ENCODE measurements around the gene OGDH.
"Not testable (repeated sequence)": the region's sequence is repeated elsewhere in the genome, so short reads cannot be mapped to it uniquely, and the experiment has no call there.

OGDH gene

GRCh38 chr7:44606341-44607140 is at the start of gene OGDH:
Gene OGDH, plus strand, starts transcription at chr7:44606627. Its CDS starts 17,717 bp downstream, at chr7:44624344.
- peak; percentile 36 for TF ChIP-seq CTCF (IDR thresholded peaks at IDR 0.05)
- Histone ChIP-seq H3K4me3 (ENCODE audit: low read depth in 1 of 2, low read length in 1 of 2) (peak within 1 kb of the TSS; percentile 77 to 97), H3K9me3 (no peaks in the 10 kb centered on the region), H3K4me1 (ENCODE audit: control insufficient read depth in 1 of 2, insufficient read depth in 1 of 2, low read depth in 1 of 2, low read length in 1 of 2) (peaks cover 55 to 57% of the 10 kb centered on the region in 2 experiments), H3K27ac (peak within 1 kb of the TSS; percentile 97), H3K27me3 (no peaks in the 10 kb centered on the region), H3K36me3 (no peaks in the 10 kb centered on the region)

- no peaks in the 10 kb centered on the region for H3K9me3 ChIP-seq
- H3K27ac ChIP-seq: no peak overlapping the region
- no peaks in the 10 kb centered on the region for H3K36me3 ChIP-seq
- no peak for TF ChIP-seq CTCF (IDR thresholded peaks at IDR 0.05)
- no peaks in the 10 kb centered on the region for H3K4me1 ChIP-seq (ENCODE audit: control insufficient read depth in 1 of 2, insufficient read depth in 1 of 2, low read depth in 1 of 2, low read length in 1 of 2)
- peaks cover 7% of the 10 kb centered on the region for H3K27me3 ChIP-seq
- H3K4me3 ChIP-seq (ENCODE audit: low read depth in 1 of 2, low read length in 1 of 2): no peak overlapping the region
Observed at GRCh38 chr7:44557485-44557884, 48.9 kb upstream of the OGDH start.

- Histone ChIP-seq H3K36me3 (peaks cover 5% of the 10 kb centered on the region), H3K27me3 (no peaks in the 10 kb centered on the region), H3K9me3 (no peaks in the 10 kb centered on the region), H3K4me3 (ENCODE audit: low read depth in 1 of 2, low read length in 1 of 2) (no peak overlapping the region), H3K27ac (no peak overlapping the region), H3K4me1 (ENCODE audit: control insufficient read depth in 1 of 2, insufficient read depth in 1 of 2, low read depth in 1 of 2, low read length in 1 of 2) (no peaks in the 10 kb centered on the region)
- TF ChIP-seq CTCF (IDR thresholded peaks at IDR 0.05): no peak
Observed at GRCh38 chr7:44559485-44559884, 46.9 kb upstream of the OGDH start.

- Histone ChIP-seq H3K27me3 (no peaks in the 10 kb centered on the region), H3K4me1 (ENCODE audit: control insufficient read depth in 1 of 2, insufficient read depth in 1 of 2, low read depth in 1 of 2, low read length in 1 of 2) (peaks cover 0 to 11% of the 10 kb centered on the region in 2 experiments), H3K27ac (no peak overlapping the region), H3K4me3 (ENCODE audit: low read depth in 1 of 2, low read length in 1 of 2) (no peak overlapping the region), H3K36me3 (peaks cover 12% of the 10 kb centered on the region), H3K9me3 (no peaks in the 10 kb centered on the region)
- no peak for TF ChIP-seq CTCF (IDR thresholded peaks at IDR 0.05)
Observed at GRCh38 chr7:44561481-44561880, 44.9 kb upstream of the OGDH start.

- no peak for TF ChIP-seq CTCF (IDR thresholded peaks at IDR 0.05)
- no peak overlapping the region for H3K27ac ChIP-seq
- H3K36me3 ChIP-seq: peaks cover 17% of the 10 kb centered on the region
- H3K9me3 ChIP-seq: no peaks in the 10 kb centered on the region
- H3K27me3 ChIP-seq: no peaks in the 10 kb centered on the region
- H3K4me3 ChIP-seq (ENCODE audit: low read depth in 1 of 2, low read length in 1 of 2): no peak overlapping the region
- peaks cover 0 to 17% of the 10 kb centered on the region in 2 experiments for H3K4me1 ChIP-seq (ENCODE audit: control insufficient read depth in 1 of 2, insufficient read depth in 1 of 2, low read depth in 1 of 2, low read length in 1 of 2)
Observed at GRCh38 chr7:44561962-44562621, 44.3 kb upstream of the OGDH start.

GRCh38 chr7:44562622-44562962 is 43.8 kb upstream of the OGDH start:
- not testable (repeated sequence) for H3K27me3 ChIP-seq; H3K27ac ChIP-seq; H3K9me3 ChIP-seq; H3K4me3 ChIP-seq (ENCODE audit: low read depth in 1 of 2, low read length in 1 of 2)
- peaks cover 0 to 18% of the 10 kb centered on the region in 2 experiments for H3K4me1 ChIP-seq (ENCODE audit: control insufficient read depth in 1 of 2, insufficient read depth in 1 of 2, low read depth in 1 of 2, low read length in 1 of 2)
- peaks cover 22% of the 10 kb centered on the region for H3K36me3 ChIP-seq
